ENCODE data around the gene COLQ.
"Not testable (repeated sequence)": the region's sequence is repeated elsewhere in the genome, so short reads cannot be mapped to it uniquely, and the experiment has no call there.

The COLQ gene

GRCh38 chr3:15521573-15521965 lies at the start of gene COLQ:
Gene COLQ (minus strand): TSS chr3:15521706. CDS start chr3:15521625, 81 bp downstream.
- no peak for DNase-seq (ENCODE audit: low spot score)

- no peak for DNase-seq (ENCODE audit: low spot score)
Measured at GRCh38 chr3:15563190-15563589, 41.7 kb upstream of the COLQ start.

GRCh38 chr3:15562560-15562959 lies 41.1 kb upstream of the COLQ start:
- DNase-seq (ENCODE audit: low spot score) = no peak

GRCh38 chr3:15558581-15558980 lies 37.1 kb upstream of the COLQ start:
- no peak for DNase-seq (ENCODE audit: low spot score)

- DNase-seq (ENCODE audit: low spot score) = peak; percentile 62
Measured at GRCh38 chr3:15557511-15557946, 36.0 kb upstream of the COLQ start.

- DNase-seq (ENCODE audit: low spot score) = no peak
Measured at GRCh38 chr3:15556512-15556911, 35.0 kb upstream of the COLQ start.

GRCh38 chr3:15553749-15554148 lies 32.2 kb upstream of the COLQ start:
- no peak for DNase-seq (ENCODE audit: low spot score)

- DNase-seq (ENCODE audit: low spot score) = no peak
Measured at GRCh38 chr3:15551902-15552301, 30.4 kb upstream of the COLQ start.

- no peak for DNase-seq (ENCODE audit: low spot score)
Measured at GRCh38 chr3:15549846-15550245, 28.3 kb upstream of the COLQ start.

- DNase-seq (ENCODE audit: low spot score) = peak; percentile 7
Measured at GRCh38 chr3:15542614-15543013, 21.1 kb upstream of the COLQ start.

- DNase-seq (ENCODE audit: low spot score) = no peak
Measured at GRCh38 chr3:15541371-15541770, 19.9 kb upstream of the COLQ start.

GRCh38 chr3:15539066-15539465 lies 17.6 kb upstream of the COLQ start:
- DNase-seq (ENCODE audit: low spot score) = no peak

GRCh38 chr3:15538345-15538744 lies 16.8 kb upstream of the COLQ start:
- no peak for DNase-seq (ENCODE audit: low spot score)

GRCh38 chr3:15536856-15537255 lies 15.3 kb upstream of the COLQ start:
- DNase-seq (ENCODE audit: low spot score) = no peak

- DNase-seq (ENCODE audit: low spot score) = no peak
Measured at GRCh38 chr3:15535732-15536131, 14.2 kb upstream of the COLQ start.

GRCh38 chr3:15532614-15533013 lies 11.1 kb upstream of the COLQ start:
- DNase-seq (ENCODE audit: low spot score) = not testable (repeated sequence)

GRCh38 chr3:15531346-15531745 lies 9.8 kb upstream of the COLQ start:
- DNase-seq (ENCODE audit: low spot score) = no peak

GRCh38 chr3:15528854-15529537 lies 7.5 kb upstream of the COLQ start:
- DNase-seq (ENCODE audit: low spot score) = no peak

GRCh38 chr3:15527031-15527459 lies 5.5 kb upstream of the COLQ start:
- DNase-seq (ENCODE audit: low spot score) = no peak

GRCh38 chr3:15525790-15526189 lies 4.3 kb upstream of the COLQ start:
- no peak for DNase-seq (ENCODE audit: low spot score)

- no peak for DNase-seq (ENCODE audit: low spot score)
Measured at GRCh38 chr3:15523660-15524417, 2.3 kb upstream of the COLQ start.

- DNase-seq (ENCODE audit: low spot score) = no peak
Measured at GRCh38 chr3:15522016-15522415, 510 bp upstream of the COLQ start.

- DNase-seq (ENCODE audit: low spot score) = no peak
Measured at GRCh38 chr3:15520804-15521572, 518 bp downstream of the COLQ start.

Measured in kidney capillary endothelial cell (primary cell).